Tibial artery (tissue), 4 donors: Measurements from ENCODE around the gene ARMH4.
A peak's percentile ranks its signal among the peaks of the same experiment; 100 is the strongest.

Experiments
- DNase-seq, 2 donors: peaks; one replicate each; pipeline ENCODE4 v3.0.0-alpha.2; 2019
- H3K27ac ChIP-seq, 2 donors: fragments of 200-600 bp; sonication (generic) in 1 of 2; 1 replicate in 1 of 2; 2 replicates in 1 of 2; pipeline ENCODE4 v1.5.1; 2018 to 2019; ENCODE audit warnings: mild to moderate bottlenecking in 1 of 2
- H3K27me3 ChIP-seq, 2 donors: fragments of 200-600 bp; sonication (generic) in 1 of 2; one replicate each; pipeline versions ENCODE4 v1.5.1 to v1.6.0; 2016 to 2019
- H3K36me3 ChIP-seq, 3 donors: fragments of 200-600 bp; sonication (generic) in 2 of 3; one replicate each; pipeline ENCODE4 v1.5.1; 2016 to 2019; ENCODE audit warnings: mild to moderate bottlenecking in 2 of 3
- H3K4me1 ChIP-seq, 4 donors: fragments of 200-600 bp; sonication (generic) in 2 of 4; 1 replicate in 3 of 4; 2 replicates in 1 of 4; pipeline ENCODE4 v1.5.1; 2016 to 2019
- H3K4me3 ChIP-seq, 2 donors: fragments of 200-600 bp; sonication (generic) in 1 of 2; 1 replicate in 1 of 2; 2 replicates in 1 of 2; pipeline ENCODE4 v1.5.1; 2018 to 2019; ENCODE audit warnings: mild to moderate bottlenecking in 2 of 2
- H3K9me3 ChIP-seq, 3 donors: fragments of 200-600 bp; sonication (generic) in 1 of 3; one replicate each; pipeline ENCODE4 v1.5.1; 2016 to 2019
- CTCF ChIP-seq, 2 experiments: fragments of 200-600 bp in 1 of 2; fragments of 450-650 bp in 1 of 2; IDR thresholded peaks; one replicate each; pipeline ENCODE4 v1.5.1; 2017 to 2019; ENCODE audit warnings: antibody characterized with exemption in 2 of 2, mild to moderate bottlenecking in 1 of 2, moderate library complexity in 1 of 2
- intact Hi-C: fragments of 100-400 bp; cut with DNase I; formaldehyde crosslinking; loops from one replicate; pipeline ENCODE4 v1.15.0; 2023; ENCODE audit warnings: low total_unique reads

The ARMH4 gene

GRCh38 chr14:58002618-58003017, 149.4 kb downstream of the ARMH4 start:
- no peak for TF ChIP-seq CTCF (IDR thresholded peaks at IDR 0.05)
- Histone ChIP-seq H3K27ac (peak overlapping the region; percentile 61 to 63), H3K4me3 (no peak overlapping the region), H3K9me3 (no peaks in the 10 kb centered on the region), H3K27me3 (no peaks in the 10 kb centered on the region), H3K36me3 (peaks cover 0 to 4% (median 0%) of the 10 kb centered on the region in 3 donors), H3K4me1 (peaks cover 0 to 69% (median 8%) of the 10 kb centered on the region in 4 donors)
- DNase-seq: no peak
- intact Hi-C loops: no loop called here

GRCh38 chr14:57999979-58000378, 152.0 kb downstream of the ARMH4 start:
- no peaks in the 10 kb centered on the region for H3K27me3 ChIP-seq
- peak overlapping the region; percentile 61 to 63 for H3K27ac ChIP-seq
- intact Hi-C loops: no loop called here
- peaks cover 0 to 58% (median 2%) of the 10 kb centered on the region in 4 donors for H3K4me1 ChIP-seq
- TF ChIP-seq CTCF (IDR thresholded peaks at IDR 0.05): no peak
- peak overlapping the region; percentile 40 for H3K4me3 ChIP-seq
- H3K9me3 ChIP-seq: no peaks in the 10 kb centered on the region
- no peak for DNase-seq
- H3K36me3 ChIP-seq: peaks cover 0 to 4% (median 0%) of the 10 kb centered on the region in 3 donors

- Histone ChIP-seq H3K36me3 (peaks cover 0 to 4% (median 0%) of the 10 kb centered on the region in 3 donors), H3K4me3 (peak overlapping the region; percentile 40), H3K4me1 (peaks cover 0 to 54% (median 2%) of the 10 kb centered on the region in 4 donors), H3K9me3 (no peaks in the 10 kb centered on the region), H3K27ac (peak overlapping the region; percentile 61 to 63), H3K27me3 (no peaks in the 10 kb centered on the region)
- TF ChIP-seq CTCF (IDR thresholded peaks at IDR 0.05): no peak
- intact Hi-C loops: no loop called here
- no peak for DNase-seq
Measured at GRCh38 chr14:57999471-57999870, 152.5 kb downstream of the ARMH4 start.

GRCh38 chr14:57998766-57999165, 153.2 kb downstream of the ARMH4 start:
- intact Hi-C loops: no loop called here
- Histone ChIP-seq H3K4me1 (peaks cover 0 to 54% (median 2%) of the 10 kb centered on the region in 4 donors), H3K9me3 (no peaks in the 10 kb centered on the region), H3K4me3 (no peak overlapping the region), H3K27me3 (no peaks in the 10 kb centered on the region), H3K36me3 (peaks cover 0 to 4% (median 0%) of the 10 kb centered on the region in 3 donors), H3K27ac (peak overlapping the region; percentile 20 to 63)
- no peak for TF ChIP-seq CTCF (IDR thresholded peaks at IDR 0.05)
- DNase-seq: no peak

GRCh38 chr14:57991353-57991752, 160.7 kb downstream of the ARMH4 start:
- peaks cover 0 to 27% (median 0%) of the 10 kb centered on the region in 4 donors for H3K4me1 ChIP-seq

More at GRCh38 chr14:57991353-57991752, 160.7 kb downstream of the ARMH4 start:
- Histone ChIP-seq H3K4me3 (no peak overlapping the region), H3K27ac (no peak overlapping the region), H3K27me3 (no peaks in the 10 kb centered on the region), H3K36me3 (no peaks in the 10 kb centered on the region), H3K9me3 (no peaks in the 10 kb centered on the region)
- no peak for DNase-seq
- intact Hi-C loops: no loop called here
- no peak for TF ChIP-seq CTCF (IDR thresholded peaks at IDR 0.05)
